ENCODE results near the gene ANGPTL1.

ANGPTL1 gene

GRCh38 chr1:178870944-178871343 lies at the start of gene ANGPTL1:
ANGPTL1 (minus strand) TSS chr1:178871077; CDS start chr1:178865776, 5,301 bp downstream.
- DNase-seq: no peak

GRCh38 chr1:178919581-178919980 lies 48.7 kb upstream of the ANGPTL1 start:
- no peak for DNase-seq

- no peak for DNase-seq
Observed at GRCh38 chr1:178918955-178919354, 48.1 kb upstream of the ANGPTL1 start.

- DNase-seq: no peak
Observed at GRCh38 chr1:178918308-178918707, 47.4 kb upstream of the ANGPTL1 start.

GRCh38 chr1:178916448-178917174 lies 45.7 kb upstream of the ANGPTL1 start:
- DNase-seq: no peak

GRCh38 chr1:178912597-178912996 lies 41.7 kb upstream of the ANGPTL1 start:
- DNase-seq: no peak

GRCh38 chr1:178910023-178910422 lies 39.1 kb upstream of the ANGPTL1 start:
- DNase-seq: no peak

- no peak for DNase-seq
Observed at GRCh38 chr1:178908358-178908757, 37.5 kb upstream of the ANGPTL1 start.

GRCh38 chr1:178901482-178902125 lies 30.7 kb upstream of the ANGPTL1 start:
- DNase-seq: no peak

GRCh38 chr1:178899402-178899801 lies 28.5 kb upstream of the ANGPTL1 start:
- DNase-seq: no peak

- DNase-seq: no peak
Observed at GRCh38 chr1:178898401-178898800, 27.5 kb upstream of the ANGPTL1 start.

GRCh38 chr1:178895928-178896327 lies 25.1 kb upstream of the ANGPTL1 start:
- no peak for DNase-seq

- no peak for DNase-seq
Observed at GRCh38 chr1:178886551-178886950, 15.7 kb upstream of the ANGPTL1 start.

- no peak for DNase-seq
Observed at GRCh38 chr1:178885869-178886268, 15.0 kb upstream of the ANGPTL1 start.

GRCh38 chr1:178881950-178882349 lies 11.1 kb upstream of the ANGPTL1 start:
- DNase-seq: no peak

- no peak for DNase-seq
Observed at GRCh38 chr1:178877896-178878295, 7.0 kb upstream of the ANGPTL1 start.

- no peak for DNase-seq
Observed at GRCh38 chr1:178875936-178876335, 5.1 kb upstream of the ANGPTL1 start.

GRCh38 chr1:178874966-178875365 lies 4.1 kb upstream of the ANGPTL1 start:
- no peak for DNase-seq

- DNase-seq: no peak
Observed at GRCh38 chr1:178871551-178872320, 859 bp upstream of the ANGPTL1 start.

- no peak for DNase-seq
Observed at GRCh38 chr1:178870221-178870620, 656 bp downstream of the ANGPTL1 start.

- no peak for DNase-seq
Observed at GRCh38 chr1:178869119-178869697, 1.7 kb downstream of the ANGPTL1 start.

- no peak for DNase-seq
Observed at GRCh38 chr1:178868706-178869105, 2.2 kb downstream of the ANGPTL1 start.

GRCh38 chr1:178867670-178868069 lies 3.2 kb downstream of the ANGPTL1 start:
- DNase-seq: no peak
